Tibial artery (tissue), 4 donors: Measurements from ENCODE around the gene WNT1.

Experiments
- DNase-seq, 2 donors: peaks; one replicate each; pipeline ENCODE4 v3.0.0-alpha.2; 2019
- H3K27ac ChIP-seq, 2 donors: fragments of 200-600 bp; sonication (generic) in 1 of 2; 1 replicate in 1 of 2; 2 replicates in 1 of 2; pipeline ENCODE4 v1.5.1; 2018 to 2019; ENCODE audit warnings: mild to moderate bottlenecking in 1 of 2
- H3K27me3 ChIP-seq, 2 donors: fragments of 200-600 bp; sonication (generic) in 1 of 2; one replicate each; pipeline versions ENCODE4 v1.5.1 to v1.6.0; 2016 to 2019
- H3K36me3 ChIP-seq, 3 donors: fragments of 200-600 bp; sonication (generic) in 2 of 3; one replicate each; pipeline ENCODE4 v1.5.1; 2016 to 2019; ENCODE audit warnings: mild to moderate bottlenecking in 2 of 3
- H3K4me1 ChIP-seq, 4 donors: fragments of 200-600 bp; sonication (generic) in 2 of 4; 1 replicate in 3 of 4; 2 replicates in 1 of 4; pipeline ENCODE4 v1.5.1; 2016 to 2019
- H3K4me3 ChIP-seq, 2 donors: fragments of 200-600 bp; sonication (generic) in 1 of 2; 1 replicate in 1 of 2; 2 replicates in 1 of 2; pipeline ENCODE4 v1.5.1; 2018 to 2019; ENCODE audit warnings: mild to moderate bottlenecking in 2 of 2
- H3K9me3 ChIP-seq, 3 donors: fragments of 200-600 bp; sonication (generic) in 1 of 3; one replicate each; pipeline ENCODE4 v1.5.1; 2016 to 2019
- CTCF ChIP-seq, 2 experiments: fragments of 200-600 bp in 1 of 2; fragments of 450-650 bp in 1 of 2; IDR thresholded peaks; one replicate each; pipeline ENCODE4 v1.5.1; 2017 to 2019; ENCODE audit warnings: antibody characterized with exemption in 2 of 2, mild to moderate bottlenecking in 1 of 2, moderate library complexity in 1 of 2
- intact Hi-C: fragments of 100-400 bp; cut with DNase I; formaldehyde crosslinking; loops from one replicate; pipeline ENCODE4 v1.15.0; 2023; ENCODE audit warnings: low total_unique reads

Gene WNT1

GRCh38 chr12:49014547-49014946 is 36.4 kb downstream of the WNT1 start:
- no peak for TF ChIP-seq CTCF (IDR thresholded peaks at IDR 0.05)
- Histone ChIP-seq H3K27me3 (no peaks in the 10 kb centered on the region), H3K9me3 (no peaks in the 10 kb centered on the region), H3K27ac (no peak overlapping the region), H3K36me3 (peaks cover 28 to 35% (median 35%) of the 10 kb centered on the region in 3 donors), H3K4me1 (peaks cover 0 to 22% (median 14%) of the 10 kb centered on the region in 4 donors), H3K4me3 (no peak overlapping the region)
- intact Hi-C loops, result no loop called here
- DNase-seq, result no peak

- no peaks in the 10 kb centered on the region for H3K27me3 ChIP-seq
- no peak for DNase-seq
- intact Hi-C loops, result no loop called here
- peaks cover 0 to 23% (median 14%) of the 10 kb centered on the region in 4 donors for H3K4me1 ChIP-seq
- no peak overlapping the region for H3K4me3 ChIP-seq
- no peak overlapping the region for H3K27ac ChIP-seq
- H3K36me3 ChIP-seq, result peaks cover 24 to 31% (median 28%) of the 10 kb centered on the region in 3 donors
- no peaks in the 10 kb centered on the region for H3K9me3 ChIP-seq
- TF ChIP-seq CTCF (IDR thresholded peaks at IDR 0.05), result no peak
These were observed 37.1 kb downstream of the WNT1 start for GRCh38 chr12:49015196-49015595.

- Histone ChIP-seq H3K27me3 (no peaks in the 10 kb centered on the region), H3K9me3 (no peaks in the 10 kb centered on the region), H3K36me3 (peaks cover 16 to 30% (median 22%) of the 10 kb centered on the region in 3 donors), H3K4me3 (peak overlapping the region; percentile 70 to 88), H3K27ac (peak overlapping the region; percentile 90 to 94), H3K4me1 (peaks cover 0 to 23% (median 14%) of the 10 kb centered on the region in 4 donors)
- intact Hi-C loops, result no loop called here
- no peak for DNase-seq
- no peak for TF ChIP-seq CTCF (IDR thresholded peaks at IDR 0.05)
These were observed 39.8 kb downstream of the WNT1 start for GRCh38 chr12:49017891-49018260.

GRCh38 chr12:49018261-49019119 is 40.4 kb downstream of the WNT1 start, which contains the start of gene PRKAG1:
TSS of gene PRKAG1 (minus strand) at chr12:49018776. CDS start at chr12:49018740, 36 bp downstream.
- TF ChIP-seq CTCF (IDR thresholded peaks at IDR 0.05), result peak; percentile 19 to 40
- Histone ChIP-seq H3K9me3 (no peaks in the 10 kb centered on the region), H3K27ac (peak within 1 kb of the TSS; percentile 90 to 94), H3K36me3 (peaks cover 20 to 32% (median 27%) of the 10 kb centered on the region in 3 donors), H3K4me3 (peak within 1 kb of the TSS; percentile 70 to 88), H3K27me3 (no peaks in the 10 kb centered on the region), H3K4me1 (peaks cover 0 to 23% (median 14%) of the 10 kb centered on the region in 4 donors)
- intact Hi-C loops, result no loop called here
- DNase-seq, result peak; percentile 95 to 98

DNA sequence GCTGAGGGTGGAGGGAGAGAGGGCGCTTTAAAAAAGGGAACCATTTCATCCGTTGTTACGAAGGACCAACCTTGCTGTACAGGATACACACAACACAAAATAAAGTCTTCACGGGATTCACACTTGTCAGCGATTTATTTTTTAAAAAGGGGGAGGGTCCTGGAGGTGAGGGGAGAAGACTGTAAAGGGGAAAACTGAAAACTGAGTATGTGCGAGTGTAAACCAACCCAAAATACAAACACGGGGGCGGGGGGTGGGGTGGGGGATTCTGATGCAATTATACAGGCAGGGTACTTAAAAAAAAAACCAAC is 41.0 kb downstream of the WNT1 start:
- H3K27ac ChIP-seq, result peak overlapping the region; percentile 90 to 94
- H3K4me1 ChIP-seq, result peaks cover 0 to 23% (median 14%) of the 10 kb centered on the region in 4 donors
- peaks cover 25 to 38% (median 33%) of the 10 kb centered on the region in 3 donors for H3K36me3 ChIP-seq
- intact Hi-C loops, result no loop called here
- no peaks in the 10 kb centered on the region for H3K9me3 ChIP-seq
- H3K4me3 ChIP-seq, result peak overlapping the region; percentile 70 to 88
- H3K27me3 ChIP-seq, result no peaks in the 10 kb centered on the region
- no peak for TF ChIP-seq CTCF (IDR thresholded peaks at IDR 0.05)
- no peak for DNase-seq
